Brain microvascular endothelial cell (primary cell): ENCODE measurements around the gene TMEM87A.

Experiments
- DNase-seq: peaks from one replicate; pipeline ENCODE4 v3.0.0-alpha.2; 2020
- H3K27ac ChIP-seq: fragments of 250-450 bp; sonication (Bioruptor Pico); 2 replicates; pipeline ENCODE4 v1.5.1; 2020; ENCODE audit warnings: mild to moderate bottlenecking, moderate library complexity
- H3K27me3 ChIP-seq: fragments of 250-450 bp; sonication (Bioruptor Pico); replicated peaks from 2 replicates; pipeline ENCODE4 v1.5.1; 2020; ENCODE audit warnings: mild to moderate bottlenecking
- H3K36me3 ChIP-seq: fragments of 250-450 bp; sonication (Bioruptor Pico); replicated peaks from 2 replicates; pipeline ENCODE4 v1.5.1; 2020; ENCODE audit warnings: mild to moderate bottlenecking
- H3K4me3 ChIP-seq: 2 replicates; pipeline ENCODE4 v1.5.1; 2011; ENCODE audit warnings: low read depth, mild to moderate bottlenecking, control low read depth, low read length, moderate library complexity
- in situ Hi-C: cut with HindIII; loops from 2 replicates; pipeline ENCODE4 v1.10.0; 2017; ENCODE audit warnings: low sequenced_read_pairs, low pct_ligation_motif_present
- TF ChIP-seq, protein P1 (sequence below): IDR thresholded peaks from 2 replicates; pipeline ENCODE4 v1.5.1; 2011; ENCODE audit warnings: low read depth, mild to moderate bottlenecking, moderate library complexity, low read length, control low read depth, inconsistent platforms; ENCODE audit errors: missing control alignments

The TMEM87A gene

GRCh38 chr15:42213511-42213910 lies 59.7 kb downstream of the TMEM87A start:
- TF ChIP-seq, protein P1, sequence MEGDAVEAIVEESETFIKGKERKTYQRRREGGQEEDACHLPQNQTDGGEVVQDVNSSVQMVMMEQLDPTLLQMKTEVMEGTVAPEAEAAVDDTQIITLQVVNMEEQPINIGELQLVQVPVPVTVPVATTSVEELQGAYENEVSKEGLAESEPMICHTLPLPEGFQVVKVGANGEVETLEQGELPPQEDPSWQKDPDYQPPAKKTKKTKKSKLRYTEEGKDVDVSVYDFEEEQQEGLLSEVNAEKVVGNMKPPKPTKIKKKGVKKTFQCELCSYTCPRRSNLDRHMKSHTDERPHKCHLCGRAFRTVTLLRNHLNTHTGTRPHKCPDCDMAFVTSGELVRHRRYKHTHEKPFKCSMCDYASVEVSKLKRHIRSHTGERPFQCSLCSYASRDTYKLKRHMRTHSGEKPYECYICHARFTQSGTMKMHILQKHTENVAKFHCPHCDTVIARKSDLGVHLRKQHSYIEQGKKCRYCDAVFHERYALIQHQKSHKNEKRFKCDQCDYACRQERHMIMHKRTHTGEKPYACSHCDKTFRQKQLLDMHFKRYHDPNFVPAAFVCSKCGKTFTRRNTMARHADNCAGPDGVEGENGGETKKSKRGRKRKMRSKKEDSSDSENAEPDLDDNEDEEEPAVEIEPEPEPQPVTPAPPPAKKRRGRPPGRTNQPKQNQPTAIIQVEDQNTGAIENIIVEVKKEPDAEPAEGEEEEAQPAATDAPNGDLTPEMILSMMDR = no peak
- Histone ChIP-seq H3K4me3 (no peak overlapping the region), H3K27me3 (no peaks in the 10 kb centered on the region), H3K36me3 (peaks cover 29% of the 10 kb centered on the region), H3K27ac (no peak overlapping the region)
- DNase-seq = no peak
- in situ Hi-C loops = no loop called here

GRCh38 chr15:42210696-42211095 lies 62.5 kb downstream of the TMEM87A start:
- in situ Hi-C loops = no loop called here
- Histone ChIP-seq H3K27me3 (no peaks in the 10 kb centered on the region), H3K4me3 (no peak overlapping the region), H3K27ac (no peak overlapping the region), H3K36me3 (peaks cover 19% of the 10 kb centered on the region)
- TF ChIP-seq, protein P1 = no peak
- DNase-seq = no peak

DNA sequence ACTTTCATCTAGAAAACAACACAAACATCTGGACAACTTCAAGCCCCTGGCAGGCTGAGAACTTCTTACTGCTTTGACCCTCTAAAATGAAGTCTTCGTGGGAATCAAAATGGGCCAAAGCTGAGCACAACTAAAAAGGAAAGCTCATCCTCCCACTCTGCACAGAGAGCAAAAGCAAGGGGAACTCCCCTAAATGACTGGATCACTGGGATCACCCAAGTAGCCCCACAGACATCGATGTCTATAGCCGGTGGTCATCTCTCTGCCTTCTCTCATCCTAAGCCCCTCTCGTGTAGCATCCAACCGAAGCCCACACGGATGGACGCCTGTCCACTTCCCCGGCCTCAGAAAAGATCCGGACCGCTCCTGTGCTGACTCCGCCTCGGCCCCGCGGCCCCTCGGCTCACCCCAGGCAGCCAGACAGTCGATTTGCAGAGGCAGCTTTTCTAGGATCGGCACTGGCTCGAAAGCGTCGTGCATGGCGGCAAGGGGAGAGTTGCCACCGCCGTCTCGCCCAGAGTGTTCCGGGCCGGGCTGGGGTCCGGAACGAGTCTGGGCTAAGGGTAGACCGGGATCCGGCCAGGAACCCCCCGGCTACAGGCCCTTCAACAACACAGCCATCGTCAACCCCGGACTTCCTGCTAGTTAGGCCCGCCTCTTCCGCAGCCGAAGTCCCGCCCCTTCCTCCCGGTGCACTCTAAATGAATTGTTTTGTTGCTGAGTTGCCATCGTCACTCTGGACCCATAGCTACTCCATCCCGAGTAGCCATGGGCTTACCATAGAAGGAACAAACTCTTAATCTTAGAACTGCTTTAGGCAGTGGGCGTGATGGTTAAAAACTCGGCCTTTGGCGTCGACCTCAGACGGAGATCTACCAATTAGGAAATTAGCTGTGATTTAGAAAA lies 65.3 kb downstream of the TMEM87A start, which contains the start of gene VPS39:
Gene VPS39 (minus strand): TSS at position 631 of the 906 bp plus-strand sequence. CDS start 151 bp downstream, at position 480.
- in situ Hi-C loops = no loop called here

GRCh38 chr15:42206406-42206805 lies 66.8 kb downstream of the TMEM87A start:
- Histone ChIP-seq H3K4me3 (no peak overlapping the region), H3K36me3 (peaks cover 7% of the 10 kb centered on the region), H3K27me3 (no peaks in the 10 kb centered on the region), H3K27ac (no peak overlapping the region)
- in situ Hi-C loops = no loop called here
- no peak for DNase-seq
- TF ChIP-seq, protein P1 = no peak

More for the DNA sequence above, 65.3 kb downstream of the TMEM87A start, which contains the start of gene VPS39:
- H3K4me3 ChIP-seq = peak within 1 kb of the TSS; percentile 92
- H3K36me3 ChIP-seq = peaks cover 12% of the 10 kb centered on the region
- H3K27me3 ChIP-seq = no peaks in the 10 kb centered on the region
- peak; percentile 90 for DNase-seq
- TF ChIP-seq, protein P1 = no peak
- H3K27ac ChIP-seq = peak within 1 kb of the TSS; percentile 90

GRCh38 chr15:42203891-42204290 lies 69.3 kb downstream of the TMEM87A start:
- H3K36me3 ChIP-seq = no peaks in the 10 kb centered on the region
- no peak overlapping the region for H3K27ac ChIP-seq
- no peak overlapping the region for H3K4me3 ChIP-seq
- in situ Hi-C loops = no loop called here
- TF ChIP-seq, protein P1 = no peak
- no peak for DNase-seq
- H3K27me3 ChIP-seq = no peaks in the 10 kb centered on the region
